ENCODE results near the gene TBC1D9B. TPM values are rescaled to one million over a fixed set of nuclear protein-coding genes. Genes with fewer than 3 reads are reported as not detected.
A peak's percentile ranks its signal among the peaks of the same experiment; 100 is the strongest.
"Not testable (repeated sequence)": the region's sequence is repeated elsewhere in the genome, so short reads cannot be mapped to it uniquely, and the experiment has no call there.

TBC1D9B gene
- total RNA-seq, 1 experiment from 2014 or later: 23.1 TPM

- DNase-seq (ENCODE audit: low read depth): no peak
These were observed 68.1 kb downstream of the TBC1D9B start for GRCh38 chr5:179839328-179840256.

- DNase-seq (ENCODE audit: low read depth): no peak
These were observed 70.4 kb downstream of the TBC1D9B start for GRCh38 chr5:179837076-179838011.

GRCh38 chr5:179836225-179837019, 71.3 kb downstream of the TBC1D9B start:
- DNase-seq (ENCODE audit: low read depth): peak; percentile 64

DNA sequence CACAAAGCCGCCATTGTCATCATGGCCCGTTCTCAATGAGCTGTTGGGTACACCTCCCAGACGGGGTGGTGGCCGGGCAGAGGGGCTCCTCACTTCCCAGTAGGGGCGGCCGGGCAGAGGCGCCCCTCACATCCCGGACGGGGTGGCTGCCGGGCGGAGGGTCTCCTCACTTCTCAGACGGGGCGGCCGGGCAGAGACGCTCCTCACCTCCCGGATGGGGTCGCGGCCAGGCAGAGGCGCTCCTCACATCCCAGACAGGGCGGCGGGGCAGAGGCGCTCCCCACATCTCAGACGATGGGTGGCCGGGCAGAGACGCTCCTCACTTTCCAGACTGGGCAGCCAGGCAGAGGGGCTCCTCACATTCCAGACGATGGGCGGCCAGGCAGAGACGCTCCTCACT, 72.8 kb downstream of the TBC1D9B start:
- DNase-seq (ENCODE audit: low read depth): not testable (repeated sequence)

- DNase-seq (ENCODE audit: low read depth): no peak
These were observed 73.6 kb downstream of the TBC1D9B start for GRCh38 chr5:179834120-179834519.

GRCh38 chr5:179833709-179834070, 74.0 kb downstream of the TBC1D9B start:
- no peak for DNase-seq (ENCODE audit: low read depth)

GRCh38 chr5:179833056-179833708, 74.5 kb downstream of the TBC1D9B start:
- no peak for DNase-seq (ENCODE audit: low read depth)

- DNase-seq (ENCODE audit: low read depth): no peak
These were observed 75.5 kb downstream of the TBC1D9B start for GRCh38 chr5:179832039-179832745.

GRCh38 chr5:179830818-179831468, 76.8 kb downstream of the TBC1D9B start:
- no peak for DNase-seq (ENCODE audit: low read depth)

DNA sequence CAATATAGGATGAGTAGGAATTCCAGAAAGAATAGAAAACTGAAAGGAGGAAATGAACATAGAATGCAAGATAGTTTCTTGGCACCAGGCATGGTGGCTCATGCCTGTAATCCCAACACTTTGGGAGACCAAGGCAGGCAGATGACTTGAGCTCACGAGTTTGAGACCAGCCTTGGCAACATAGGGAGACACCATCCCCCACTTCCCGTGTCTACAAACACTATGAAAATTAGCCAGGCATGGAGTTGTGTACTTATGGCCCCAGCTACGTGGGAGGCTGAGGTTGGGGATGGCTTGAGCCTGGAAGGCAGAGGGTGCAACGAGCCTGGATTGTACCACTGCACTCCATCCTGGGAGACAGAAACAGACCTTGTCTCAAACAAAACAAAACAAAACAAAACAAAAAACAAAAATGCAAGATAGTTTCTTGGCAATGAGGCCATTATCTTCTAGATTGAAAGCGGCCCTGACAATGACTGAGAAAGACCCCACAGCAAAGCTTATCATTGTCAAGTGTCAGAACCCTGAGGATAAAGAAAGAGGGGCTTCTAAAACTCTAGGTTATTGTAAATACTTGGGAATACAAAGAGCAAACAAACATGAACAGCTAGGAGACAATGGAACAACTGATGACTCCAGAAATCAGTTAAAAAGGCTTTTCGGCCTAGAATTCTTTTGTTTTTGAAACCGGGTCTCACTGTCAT, 77.8 kb downstream of the TBC1D9B start:
- no peak for DNase-seq (ENCODE audit: low read depth)

DNA sequence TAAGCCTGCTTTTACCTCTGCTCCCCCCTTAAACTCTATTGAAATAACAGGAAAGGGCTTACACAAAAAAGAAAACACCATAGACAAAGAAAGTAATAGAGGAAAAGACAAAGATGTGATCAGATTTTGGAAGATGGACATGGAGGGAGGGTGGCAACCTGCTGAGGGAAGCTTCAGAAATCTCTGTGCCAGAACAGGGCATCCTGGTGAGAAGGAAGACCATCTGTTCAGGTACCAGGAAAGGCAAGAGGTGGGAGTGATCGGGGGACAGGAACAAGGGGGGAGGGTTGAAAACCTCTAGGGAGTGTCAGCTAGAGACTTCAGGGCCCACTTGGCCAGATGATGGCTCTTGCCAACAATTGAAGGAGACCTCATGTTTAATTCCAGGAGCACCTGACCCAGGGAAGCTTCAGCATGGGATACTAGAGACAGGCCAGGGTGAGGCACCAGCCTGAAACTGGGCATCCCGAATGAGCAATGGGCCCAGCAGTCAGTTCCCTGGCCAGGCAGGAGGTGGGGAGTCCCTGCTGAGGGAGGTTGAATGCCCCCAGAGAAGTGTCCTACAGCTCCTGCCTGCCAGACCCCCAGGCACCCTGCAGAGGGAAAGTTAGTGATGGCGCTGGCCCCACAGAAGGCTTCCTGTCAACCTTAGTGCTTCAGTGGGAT, 78.8 kb downstream of the TBC1D9B start:
- DNase-seq (ENCODE audit: low read depth): no peak

DNA sequence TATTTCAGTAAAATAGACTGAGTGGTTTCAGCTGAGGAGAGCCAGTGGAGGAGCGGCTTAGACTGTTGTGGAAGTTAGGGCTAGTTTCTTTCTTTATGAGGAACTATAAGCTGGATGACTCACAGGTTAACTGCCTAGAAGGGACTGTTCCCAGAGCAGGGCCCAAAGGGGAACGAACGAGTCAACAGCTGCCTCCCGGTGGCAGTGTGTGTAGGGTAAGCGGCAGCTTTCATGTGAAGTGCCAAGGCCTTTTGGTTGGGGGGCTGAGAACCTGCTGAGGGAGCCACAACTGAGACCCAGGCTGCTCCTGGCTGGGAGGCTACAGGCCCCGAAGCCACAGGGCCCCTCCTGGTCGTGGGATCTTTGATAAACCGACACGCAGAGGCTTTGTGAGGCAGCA, 80.0 kb downstream of the TBC1D9B start:
- no peak for DNase-seq (ENCODE audit: low read depth)

DNA sequence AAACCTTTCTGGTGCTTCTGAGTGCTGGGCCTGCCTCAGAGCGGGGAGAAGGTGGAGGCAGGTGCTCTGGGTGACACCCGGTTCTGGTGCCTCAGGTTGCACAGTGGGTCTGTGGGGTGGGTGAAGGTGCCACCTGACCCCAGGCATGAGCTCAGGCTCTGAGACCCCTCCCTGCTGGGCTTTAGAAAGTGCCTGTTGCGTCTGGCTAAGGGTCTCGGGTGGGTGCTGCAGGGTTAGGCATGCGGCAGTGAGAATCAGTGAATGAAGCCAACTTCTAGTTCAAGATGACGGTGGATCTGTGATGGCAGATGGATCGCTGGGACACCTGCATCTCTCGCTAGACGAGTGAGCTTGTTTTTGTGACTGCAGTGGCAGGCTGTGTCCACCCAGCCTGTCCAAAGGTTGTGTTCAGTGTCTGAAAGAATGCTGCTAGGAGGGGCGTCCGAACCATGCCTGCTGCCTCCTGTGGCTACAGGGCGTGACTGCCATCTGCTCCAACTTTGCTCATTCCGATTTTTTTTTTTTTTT, 82.0 kb downstream of the TBC1D9B start:
- no peak for DNase-seq (ENCODE audit: low read depth)

DNA sequence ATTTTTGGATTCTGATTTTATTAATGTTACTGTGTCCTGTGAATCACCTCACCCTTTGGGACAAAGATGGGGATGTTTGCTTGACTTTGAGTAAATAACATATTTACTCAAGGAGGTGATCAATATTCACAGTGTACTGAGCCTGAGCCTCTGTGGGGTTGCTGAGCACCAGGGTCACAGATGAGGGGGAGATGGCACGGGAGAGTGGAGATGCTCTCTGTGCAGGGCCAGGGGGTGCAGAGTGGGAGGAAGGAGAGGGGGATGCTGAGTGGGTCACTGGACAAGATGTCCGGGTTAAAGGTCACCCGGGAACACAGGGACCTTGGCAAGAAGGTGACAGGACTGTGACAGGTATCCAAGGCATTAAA, 83.0 kb downstream of the TBC1D9B start:
- DNase-seq (ENCODE audit: low read depth): no peak

GRCh38 chr5:179823937-179824744, 83.6 kb downstream of the TBC1D9B start:
- no peak for DNase-seq (ENCODE audit: low read depth)

DNA sequence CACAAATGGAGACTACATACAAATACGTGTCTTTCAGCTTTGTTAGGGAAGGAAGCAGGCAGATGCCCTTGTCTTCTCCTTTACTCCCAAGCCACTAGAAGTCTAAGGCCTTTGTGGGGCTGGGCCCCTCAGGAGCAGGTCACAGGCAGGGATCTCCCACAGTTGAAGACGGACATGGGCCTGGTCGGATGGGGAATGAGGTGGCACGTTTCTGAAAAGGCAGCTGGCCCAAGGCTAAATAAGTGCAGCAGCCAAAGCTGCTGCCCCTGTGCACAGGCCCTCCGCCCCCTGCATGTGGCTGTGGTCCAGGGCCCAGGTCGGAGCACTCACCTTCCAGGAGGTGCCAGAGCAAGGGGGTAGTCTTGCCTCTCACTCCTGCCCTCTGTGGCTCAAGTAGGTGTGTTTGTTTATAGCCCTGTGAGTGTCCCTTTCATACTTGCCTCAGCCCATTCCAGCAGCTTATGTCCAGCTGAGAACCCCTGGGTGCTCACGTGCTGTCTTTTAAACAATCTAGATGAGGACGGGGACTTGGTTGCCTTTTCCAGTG, 85.2 kb downstream of the TBC1D9B start:
- no peak for DNase-seq (ENCODE audit: low read depth)

- DNase-seq (ENCODE audit: low read depth): no peak
These were observed 85.7 kb downstream of the TBC1D9B start for GRCh38 chr5:179822059-179822432.
